Endothelial cell of umbilical vein (primary cell): Measurements from ENCODE around the gene VGLL4.

Experiments used
- CTCF ChIP-seq, 2 donors: IDR thresholded peaks; 1 replicate in 1 of 2; 2 replicates in 1 of 2; pipeline ENCODE4 v1.5.1; 2011; ENCODE audit warnings: low read length in 2 of 2, mild to moderate bottlenecking in 2 of 2, moderate library complexity in 2 of 2, control low read depth in 1 of 2, inconsistent platforms in 1 of 2, low read depth in 1 of 2; ENCODE audit not compliant: insufficient read depth in 1 of 2; ENCODE audit errors: extremely low read depth in 1 of 2
- EZH2 ChIP-seq: IDR thresholded peaks from 2 replicates; pipeline ENCODE4 v1.6.1; 2012; ENCODE audit warnings: borderline replicate concordance, low read depth, mild to moderate bottlenecking, moderate library complexity, low read length, inconsistent platforms; ENCODE audit not compliant: severe bottlenecking
- FOS ChIP-seq: IDR thresholded peaks from 2 replicates; pipeline ENCODE4 v1.6.1; 2011; ENCODE audit warnings: mild to moderate bottlenecking, low read length, moderate library complexity, borderline replicate concordance; ENCODE audit not compliant: insufficient read depth
- GATA2 ChIP-seq: IDR thresholded peaks from 2 replicates; pipeline ENCODE4 v1.7.0; 2011; ENCODE audit warnings: low read depth, mild to moderate bottlenecking, moderate library complexity, mixed read lengths, low read length; ENCODE audit not compliant: insufficient read length, insufficient read depth
- JUN ChIP-seq: IDR thresholded peaks from 2 replicates; pipeline ENCODE4 v1.6.1; 2011; ENCODE audit warnings: borderline replicate concordance, low read depth; ENCODE audit not compliant: insufficient read length, insufficient read depth
- MAX ChIP-seq: IDR thresholded peaks from 2 replicates; pipeline ENCODE4 v1.6.1; 2011; ENCODE audit not compliant: insufficient read depth, insufficient read length
- MYC ChIP-seq: IDR thresholded peaks from one replicate; pipeline ENCODE4 v1.6.1; 2011; ENCODE audit warnings: mild to moderate bottlenecking, low read depth, low read length
- POLR2A ChIP-seq: IDR thresholded peaks from 2 replicates; pipeline ENCODE4 v1.6.1; 2012; ENCODE audit warnings: low read depth, mild to moderate bottlenecking, control low read depth, low read length
- POLR2AphosphoS5 ChIP-seq: IDR thresholded peaks from 2 replicates; pipeline ENCODE4 v1.6.1; 2012; ENCODE audit warnings: low read depth, mild to moderate bottlenecking, control low read depth, low read length, moderate library complexity; ENCODE audit not compliant: insufficient read depth

- TF ChIP-seq CTCF (IDR thresholded peaks at IDR 0.05; ENCODE audit: extremely low read depth in 1 of 2, insufficient read depth in 1 of 2, low read depth in 1 of 2, low read length in 2 of 2) (no peak), EZH2 (no peak), POLR2A (no peak), POLR2AphosphoS5 (no peak), MYC (no peak), JUN (no peak), GATA2 (no peak), MAX (no peak), FOS (no peak)
These were observed 52.7 kb downstream of the VGLL4 start for GRCh38 chr3:11591002-11591355.
